ENCODE measurements around the gene PDSS2.
"Not testable (repeated sequence)": the region's sequence is repeated elsewhere in the genome, so short reads cannot be mapped to it uniquely, and the experiment has no call there.

PDSS2 gene

DNA sequence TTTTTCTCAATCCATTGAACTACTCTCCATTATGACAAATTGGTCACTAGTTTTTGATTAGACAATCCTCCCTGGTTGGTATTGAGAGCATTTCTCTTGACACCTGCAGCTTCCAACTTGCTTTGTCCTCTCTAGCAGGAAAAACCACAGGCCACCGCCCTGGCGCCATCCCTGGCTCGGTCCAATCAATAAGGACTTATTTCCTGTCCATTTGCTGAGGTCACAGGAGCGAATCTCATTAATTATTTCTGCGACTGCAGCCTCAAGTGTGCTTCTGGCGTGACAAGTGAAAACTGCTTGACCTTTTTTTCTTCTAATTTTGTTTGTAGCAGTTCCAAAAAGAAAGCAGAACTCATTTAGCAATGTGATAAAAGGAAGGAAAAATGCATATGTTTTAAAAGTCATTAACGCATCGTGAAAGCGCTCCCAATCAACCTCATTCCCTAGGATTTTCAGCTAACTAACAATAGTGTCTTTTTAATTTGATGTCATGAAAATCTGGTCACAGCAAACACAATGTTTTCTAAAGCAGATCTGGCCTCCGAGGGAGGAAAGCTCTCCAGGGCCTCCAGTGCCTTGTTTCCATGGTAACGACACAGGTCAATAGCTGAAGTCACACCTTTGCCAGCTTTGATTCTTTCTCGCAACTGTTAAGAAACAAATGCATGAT lies 305.1 kb downstream of the PDSS2 start:
- no peak for TF ChIP-seq CTCF (IDR thresholded peaks at IDR 0.05; ENCODE audit: low read depth, low read length)
- Histone ChIP-seq H3K36me3 (no peaks in the 10 kb centered on the region), H3K27ac (no peak overlapping the region), H3K27me3 (ENCODE audit: insufficient read depth, low read depth, severe bottlenecking) (no peaks in the 10 kb centered on the region), H3K9me3 (ENCODE audit: severe bottlenecking) (no peaks in the 10 kb centered on the region), H3K4me3 (ENCODE audit: low read depth, low read length) (no peak overlapping the region)
- no peak for DNase-seq

- Histone ChIP-seq H3K36me3 (no peaks in the 10 kb centered on the region), H3K9me3 (ENCODE audit: severe bottlenecking) (no peaks in the 10 kb centered on the region), H3K4me3 (ENCODE audit: low read depth, low read length) (no peak overlapping the region), H3K27me3 (ENCODE audit: insufficient read depth, low read depth, severe bottlenecking) (no peaks in the 10 kb centered on the region), H3K27ac (no peak overlapping the region)
- no peak for DNase-seq
- no peak for TF ChIP-seq CTCF (IDR thresholded peaks at IDR 0.05; ENCODE audit: low read depth, low read length)
These were observed 306.5 kb downstream of the PDSS2 start for GRCh38 chr6:107152638-107153430.

DNA sequence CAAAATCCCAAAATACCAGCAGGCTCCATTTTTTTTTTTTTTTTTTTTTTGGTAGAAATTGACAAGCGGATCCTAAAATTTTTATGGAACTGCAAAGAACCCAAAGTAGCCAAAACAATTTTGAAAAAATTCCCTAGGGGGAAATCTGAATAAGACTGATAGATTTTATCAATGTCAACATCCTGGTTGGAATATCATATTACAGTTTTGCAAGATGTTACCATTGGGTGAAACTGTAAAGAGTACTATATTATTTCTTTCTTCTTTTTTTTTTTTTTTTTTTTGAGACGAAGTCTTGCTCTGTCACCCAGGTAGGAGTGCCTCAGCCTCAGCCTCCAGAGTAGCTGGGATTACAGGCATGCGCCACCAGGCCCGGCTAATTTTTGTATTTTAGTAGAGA lies 314.7 kb downstream of the PDSS2 start:
- TF ChIP-seq CTCF (IDR thresholded peaks at IDR 0.05; ENCODE audit: low read depth, low read length) = no peak
- DNase-seq = no peak

GRCh38 chr6:107144014-107144413 lies 315.4 kb downstream of the PDSS2 start:
- H3K27ac ChIP-seq = no peak overlapping the region
- H3K9me3 ChIP-seq (ENCODE audit: severe bottlenecking) = no peaks in the 10 kb centered on the region
- no peaks in the 10 kb centered on the region for H3K27me3 ChIP-seq (ENCODE audit: insufficient read depth, low read depth, severe bottlenecking)
- no peaks in the 10 kb centered on the region for H3K36me3 ChIP-seq
- TF ChIP-seq CTCF (IDR thresholded peaks at IDR 0.05; ENCODE audit: low read depth, low read length) = no peak
- no peak for DNase-seq
- no peak overlapping the region for H3K4me3 ChIP-seq (ENCODE audit: low read depth, low read length)

More for the DNA sequence above, 314.7 kb downstream of the PDSS2 start:
- Histone ChIP-seq H3K36me3 (no peaks in the 10 kb centered on the region), H3K9me3 (ENCODE audit: severe bottlenecking) (no peaks in the 10 kb centered on the region), H3K4me3 (ENCODE audit: low read depth, low read length) (no peak overlapping the region), H3K27me3 (ENCODE audit: insufficient read depth, low read depth, severe bottlenecking) (no peaks in the 10 kb centered on the region), H3K27ac (no peak overlapping the region)

- DNase-seq = no peak
- no peak overlapping the region for H3K27ac ChIP-seq
- TF ChIP-seq CTCF (IDR thresholded peaks at IDR 0.05; ENCODE audit: low read depth, low read length) = no peak
- H3K27me3 ChIP-seq (ENCODE audit: insufficient read depth, low read depth, severe bottlenecking) = no peaks in the 10 kb centered on the region
- no peak overlapping the region for H3K4me3 ChIP-seq (ENCODE audit: low read depth, low read length)
- H3K36me3 ChIP-seq = no peaks in the 10 kb centered on the region
- H3K9me3 ChIP-seq (ENCODE audit: severe bottlenecking) = no peaks in the 10 kb centered on the region
These were observed 318.8 kb downstream of the PDSS2 start for GRCh38 chr6:107140581-107140980.

DNA sequence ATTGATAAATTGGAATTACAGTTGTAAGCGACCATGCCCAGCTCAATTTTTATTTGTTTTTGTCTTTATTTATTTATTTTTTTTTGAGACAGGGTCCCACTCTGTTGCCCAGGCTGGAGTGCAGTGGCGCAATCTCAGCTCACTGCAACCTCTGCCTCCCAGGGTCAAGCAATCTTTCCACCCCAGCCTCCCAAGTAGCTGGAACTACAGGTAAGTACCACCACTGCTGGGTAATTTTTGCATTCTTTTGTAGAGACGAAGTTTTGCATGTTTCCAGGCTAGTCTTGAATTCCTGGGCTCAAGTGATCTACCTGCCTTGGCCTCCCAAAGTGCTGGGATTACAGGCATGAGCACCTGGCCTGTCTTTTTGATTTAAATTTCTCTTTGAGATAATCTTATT lies 323.0 kb downstream of the PDSS2 start:
- DNase-seq = not testable (repeated sequence)

DNA sequence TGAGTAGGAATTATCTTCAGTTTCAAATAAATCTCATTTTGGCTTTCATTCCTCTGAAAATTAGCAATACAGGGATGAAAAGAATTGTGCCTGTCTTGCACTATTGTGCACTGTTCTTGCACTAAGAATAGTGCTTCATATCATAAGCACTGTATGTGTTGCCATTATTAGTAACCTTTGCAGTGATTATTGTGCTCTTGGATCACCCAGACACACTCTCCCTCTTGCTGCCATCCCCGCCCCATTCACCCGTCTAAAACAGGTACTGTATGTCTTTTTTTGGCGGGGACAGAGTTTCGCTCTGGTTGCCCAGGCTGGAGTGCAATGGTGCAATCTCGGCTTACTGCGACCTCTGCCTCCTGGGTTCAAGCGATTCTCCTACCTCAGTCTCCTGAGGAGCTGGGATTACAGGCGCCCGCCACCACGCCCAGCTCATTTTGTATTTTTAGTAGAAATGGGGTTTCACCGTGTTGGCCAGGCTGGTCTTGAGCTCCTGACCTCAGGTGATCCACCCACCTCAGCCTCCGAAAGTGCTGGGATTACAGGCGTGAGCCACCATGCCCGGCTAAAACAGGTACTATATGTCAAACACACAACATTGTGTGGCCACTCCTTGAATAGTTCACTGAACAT lies 324.2 kb downstream of the PDSS2 start:
- H3K27ac ChIP-seq; DNase-seq; H3K9me3 ChIP-seq (ENCODE audit: severe bottlenecking); H3K4me3 ChIP-seq (ENCODE audit: low read depth, low read length); H3K27me3 ChIP-seq (ENCODE audit: insufficient read depth, low read depth, severe bottlenecking); H3K36me3 ChIP-seq: not testable (repeated sequence)

More for the DNA sequence above, 323.0 kb downstream of the PDSS2 start:
- H3K4me3 ChIP-seq (ENCODE audit: low read depth, low read length); H3K36me3 ChIP-seq; H3K9me3 ChIP-seq (ENCODE audit: severe bottlenecking); H3K27ac ChIP-seq; H3K27me3 ChIP-seq (ENCODE audit: insufficient read depth, low read depth, severe bottlenecking): not testable (repeated sequence)

All from WERI-Rb-1 (cell line).